SK-N-MC (cell line): Measurements from ENCODE around the gene KRT2.

Experiments used
- EZH2 ChIP-seq: fragments of 200-600 bp; sonication (generic); IDR thresholded peaks from one replicate; pipeline ENCODE4 v1.6.1; 2017; ENCODE audit warnings: antibody characterized with exemption
- FOXP2 ChIP-seq: optimal IDR thresholded peaks from 2 replicates; pipeline ENCODE3; 2011; ENCODE audit warnings: mild to moderate bottlenecking, moderate library complexity; ENCODE audit not compliant: insufficient read depth; ENCODE audit errors: extremely low read length, control extremely low read depth
- POLR2AphosphoS5 ChIP-seq: IDR thresholded peaks from 2 replicates; pipeline ENCODE4 v1.6.1; 2012; ENCODE audit warnings: mild to moderate bottlenecking, low read depth, low read length, borderline replicate concordance

GRCh38 chr12:52615912-52616311 is 36.1 kb downstream of the KRT2 start:
- TF ChIP-seq FOXP2 (no peak), POLR2AphosphoS5 (no peak), EZH2 (no peak)
